ENCODE results near the gene PI4KA.
"Not testable (repeated sequence)": the region's sequence is repeated elsewhere in the genome, so short reads cannot be mapped to it uniquely, and the experiment has no call there.

Gene PI4KA

DNA sequence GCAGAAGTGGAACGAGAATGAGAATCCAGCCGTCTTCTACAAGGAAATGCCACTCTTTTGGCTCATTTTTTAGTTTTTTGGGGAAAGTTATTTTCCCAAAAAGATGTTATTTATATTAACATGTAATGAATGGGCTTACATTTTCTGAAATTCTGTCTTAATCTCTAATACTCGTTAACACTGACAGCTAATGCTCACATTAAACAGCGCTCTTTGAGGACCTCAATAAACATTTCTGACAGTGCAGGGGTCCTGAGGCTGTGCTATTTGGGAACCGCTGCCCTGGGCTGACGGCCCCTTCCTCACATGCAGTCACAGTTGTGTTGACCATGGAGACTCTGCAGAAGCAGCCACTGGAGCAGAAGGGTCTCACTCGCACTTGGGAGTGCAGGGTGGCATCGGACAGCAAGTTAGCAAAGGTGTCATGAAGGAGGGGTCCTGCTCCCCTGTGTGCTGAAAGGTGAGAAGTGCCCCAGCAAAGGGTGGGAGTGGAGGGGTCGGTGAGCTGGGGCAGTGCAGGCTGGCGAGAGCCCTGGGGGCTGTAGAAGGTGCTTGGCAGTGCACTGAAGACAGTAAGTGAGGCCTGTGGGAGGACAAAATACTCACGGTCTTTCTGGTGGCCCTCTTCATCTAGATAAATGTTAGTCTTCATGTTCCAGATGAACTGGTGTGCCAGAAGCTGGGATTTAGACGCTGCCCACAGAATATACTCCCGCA, 137.8 kb downstream of the PI4KA start (continued):
- TF ChIP-seq, protein P1, sequence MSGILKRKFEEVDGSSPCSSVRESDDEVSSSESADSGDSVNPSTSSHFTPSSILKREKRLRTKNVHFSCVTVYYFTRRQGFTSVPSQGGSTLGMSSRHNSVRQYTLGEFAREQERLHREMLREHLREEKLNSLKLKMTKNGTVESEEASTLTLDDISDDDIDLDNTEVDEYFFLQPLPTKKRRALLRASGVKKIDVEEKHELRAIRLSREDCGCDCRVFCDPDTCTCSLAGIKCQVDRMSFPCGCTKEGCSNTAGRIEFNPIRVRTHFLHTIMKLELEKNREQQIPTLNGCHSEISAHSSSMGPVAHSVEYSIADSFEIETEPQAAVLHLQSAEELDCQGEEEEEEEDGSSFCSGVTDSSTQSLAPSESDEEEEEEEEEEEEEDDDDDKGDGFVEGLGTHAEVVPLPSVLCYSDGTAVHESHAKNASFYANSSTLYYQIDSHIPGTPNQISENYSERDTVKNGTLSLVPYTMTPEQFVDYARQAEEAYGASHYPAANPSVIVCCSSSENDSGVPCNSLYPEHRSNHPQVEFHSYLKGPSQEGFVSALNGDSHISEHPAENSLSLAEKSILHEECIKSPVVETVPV (CRISPR knock-in tag; IDR thresholded peaks at IDR 0.05): no peak
- no peak for TF ChIP-seq ARNTL (CRISPR knock-in tag; IDR thresholded peaks at IDR 0.05; ENCODE audit: borderline replicate concordance, low read depth)
- no peak for TF ChIP-seq ISL1 (CRISPR knock-in tag; IDR thresholded peaks at IDR 0.05)
- TF ChIP-seq ZNF565 (CRISPR knock-in tag; conservative IDR thresholded peaks at IDR 0.05; ENCODE audit: low read depth): no peak
- no peak for TF ChIP-seq ZFP30 (CRISPR knock-in tag; IDR thresholded peaks at IDR 0.05)

- ATAC-seq: not testable (repeated sequence)
Measured at GRCh38 chr22:20718727-20719126, 139.9 kb downstream of the PI4KA start.

DNA sequence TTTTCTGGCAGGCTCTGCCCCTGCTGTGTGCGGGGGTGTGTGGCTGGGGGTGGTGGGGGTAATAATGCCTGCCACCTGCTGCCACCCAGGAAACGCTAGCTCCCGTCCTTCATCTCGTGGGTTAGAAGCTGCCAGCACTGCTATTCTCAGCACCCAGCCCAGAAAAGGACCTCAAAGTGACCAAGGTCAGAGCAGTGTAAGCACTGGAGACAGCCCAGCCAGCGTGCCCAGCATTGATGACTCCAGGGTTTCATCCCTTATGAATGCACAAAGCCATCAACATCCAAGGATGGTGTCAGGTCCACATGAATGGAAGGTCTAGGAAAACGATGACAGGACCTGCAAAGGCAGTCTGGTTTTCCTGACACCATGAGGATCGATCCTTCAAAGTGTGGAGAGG, 140.6 kb downstream of the PI4KA start:
- not testable (repeated sequence) for ATAC-seq

DNA sequence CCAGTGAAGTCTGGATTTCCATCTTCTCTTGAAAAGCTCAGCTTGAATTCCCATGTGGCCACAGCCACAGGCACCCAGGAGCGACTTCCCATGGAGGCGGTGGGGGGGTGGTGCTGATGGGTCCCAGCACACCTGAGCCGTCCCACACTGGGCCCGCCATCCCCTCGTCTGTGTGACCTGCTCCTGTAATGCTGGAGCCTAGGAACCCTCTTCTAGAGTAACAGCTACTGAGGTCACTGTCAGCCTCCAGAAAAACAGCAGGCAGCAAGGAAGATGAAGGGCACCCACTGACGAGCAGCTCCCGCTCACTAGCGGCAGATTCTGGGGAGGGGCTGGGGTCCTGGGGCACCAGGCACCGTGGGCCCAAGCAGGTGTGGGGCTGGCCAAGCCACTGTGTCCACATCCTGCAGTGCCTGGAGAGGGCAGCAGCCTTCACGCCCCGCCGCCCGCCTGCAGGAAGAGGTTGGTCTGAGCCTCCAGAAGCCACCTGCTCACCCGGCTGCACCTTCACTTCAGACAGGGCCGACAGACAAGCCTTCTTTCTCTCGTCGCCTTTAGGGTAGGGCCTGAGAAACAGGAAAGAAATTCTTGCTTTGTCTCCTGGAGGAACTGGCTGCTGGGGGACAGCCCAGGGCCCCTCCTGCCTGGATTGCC, 141.3 kb downstream of the PI4KA start:
- not testable (repeated sequence) for ATAC-seq

DNA sequence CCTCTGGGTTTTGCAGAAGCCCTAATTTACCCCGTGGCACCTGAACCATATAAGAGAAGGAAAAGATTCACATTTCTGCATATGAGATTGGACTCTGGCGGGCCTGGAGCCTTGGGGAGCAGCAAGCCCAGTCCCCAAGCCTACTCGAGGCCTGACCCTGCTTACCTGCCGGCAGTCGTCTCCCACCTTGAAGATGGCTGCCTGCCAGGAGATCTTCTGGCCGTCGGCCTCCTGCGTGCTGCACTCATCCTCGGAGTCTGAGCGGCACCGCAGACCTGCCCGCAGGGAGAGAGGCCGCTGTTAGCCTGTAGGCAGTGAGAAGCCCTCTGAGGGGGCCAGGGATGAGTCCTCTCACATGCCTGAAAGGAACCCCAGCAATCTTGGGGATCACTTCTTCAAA, 145.5 kb downstream of the PI4KA start:
- not testable (repeated sequence) for ATAC-seq

GRCh38 chr22:20709966-20710365, 148.6 kb downstream of the PI4KA start:
- not testable (repeated sequence) for ATAC-seq

DNA sequence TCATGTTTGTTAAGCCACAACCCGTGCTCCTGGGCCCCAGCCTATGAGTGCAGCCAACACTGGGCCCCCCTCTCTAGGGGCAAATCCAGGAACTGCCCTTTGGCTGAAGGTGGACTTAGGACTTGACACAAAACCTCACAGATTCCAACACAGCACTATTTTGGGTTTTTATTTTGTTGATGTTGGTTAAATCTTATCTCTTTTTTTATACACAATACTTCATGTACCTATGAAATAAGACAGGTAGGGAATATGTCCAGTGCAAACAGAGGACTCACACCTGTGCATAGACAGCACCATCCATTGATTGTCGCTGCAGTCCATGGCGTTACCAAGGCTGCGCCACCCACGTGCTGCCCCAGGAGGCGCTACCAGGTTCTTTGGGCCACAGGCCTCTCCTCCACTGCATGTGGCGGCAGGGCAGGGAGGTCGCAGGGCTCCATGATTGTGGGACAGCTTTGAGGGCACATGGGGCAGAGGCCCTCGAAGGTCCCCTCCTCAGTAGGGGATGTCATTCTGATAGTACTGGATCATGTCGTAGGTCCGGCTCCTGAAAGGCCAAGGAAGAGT, 151.0 kb downstream of the PI4KA start:
- ATAC-seq: not testable (repeated sequence)

- ATAC-seq: not testable (repeated sequence)
Measured at GRCh38 chr22:20703816-20704609, 154.6 kb downstream of the PI4KA start.

- peak; percentile 46 for ATAC-seq
Measured at GRCh38 chr22:20703414-20703806, 155.2 kb downstream of the PI4KA start.

GRCh38 chr22:20702546-20703413, 155.8 kb downstream of the PI4KA start:
- peak; percentile 84 for ATAC-seq

GRCh38 chr22:20702175-20702545, 156.5 kb downstream of the PI4KA start:
- ATAC-seq: peak; percentile 42

DNA sequence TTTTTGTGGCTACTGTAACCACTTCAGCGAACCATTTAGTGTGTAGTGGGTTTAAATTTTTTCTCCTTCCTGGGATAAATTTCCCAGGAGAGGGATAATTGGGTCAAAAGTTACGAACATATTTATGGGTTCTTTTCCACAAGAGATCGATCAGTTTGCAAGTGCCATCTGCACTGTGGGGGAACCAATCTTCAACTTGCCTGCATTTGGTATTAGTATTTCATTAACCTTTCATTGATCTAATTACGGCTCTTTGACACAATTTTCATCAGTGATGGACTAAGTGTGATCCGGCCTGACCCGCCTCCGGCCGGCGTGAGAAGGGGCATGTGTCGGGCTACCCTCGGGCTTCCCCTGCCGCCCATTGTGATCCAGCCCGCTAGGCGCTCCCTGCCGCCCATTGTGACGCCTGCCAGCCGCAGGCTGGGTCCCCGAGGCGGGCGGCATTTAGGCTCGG, 156.9 kb downstream of the PI4KA start:
- ATAC-seq: not testable (repeated sequence)

DNA sequence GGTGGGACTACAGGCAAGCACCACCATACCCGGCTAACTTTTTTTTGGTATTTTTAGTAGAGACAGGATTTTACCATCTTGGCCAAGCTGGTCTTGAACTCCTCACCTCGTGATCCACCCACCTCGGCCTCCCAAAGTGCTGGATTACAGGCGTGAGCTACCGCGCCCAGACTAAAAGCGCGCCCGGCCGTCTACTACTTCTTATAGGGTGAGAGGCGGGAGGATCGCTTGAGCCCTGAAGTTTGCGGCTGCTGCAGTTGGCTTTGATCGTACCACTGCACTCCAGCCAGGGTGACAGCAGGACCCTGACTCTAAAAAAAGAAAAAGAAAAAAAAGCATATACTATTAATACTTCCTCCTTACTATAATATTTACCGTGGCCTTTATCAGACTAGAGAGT, 158.3 kb downstream of the PI4KA start:
- not testable (repeated sequence) for ATAC-seq

- not testable (repeated sequence) for ATAC-seq
Measured at GRCh38 chr22:20699856-20700255, 158.8 kb downstream of the PI4KA start.

DNA sequence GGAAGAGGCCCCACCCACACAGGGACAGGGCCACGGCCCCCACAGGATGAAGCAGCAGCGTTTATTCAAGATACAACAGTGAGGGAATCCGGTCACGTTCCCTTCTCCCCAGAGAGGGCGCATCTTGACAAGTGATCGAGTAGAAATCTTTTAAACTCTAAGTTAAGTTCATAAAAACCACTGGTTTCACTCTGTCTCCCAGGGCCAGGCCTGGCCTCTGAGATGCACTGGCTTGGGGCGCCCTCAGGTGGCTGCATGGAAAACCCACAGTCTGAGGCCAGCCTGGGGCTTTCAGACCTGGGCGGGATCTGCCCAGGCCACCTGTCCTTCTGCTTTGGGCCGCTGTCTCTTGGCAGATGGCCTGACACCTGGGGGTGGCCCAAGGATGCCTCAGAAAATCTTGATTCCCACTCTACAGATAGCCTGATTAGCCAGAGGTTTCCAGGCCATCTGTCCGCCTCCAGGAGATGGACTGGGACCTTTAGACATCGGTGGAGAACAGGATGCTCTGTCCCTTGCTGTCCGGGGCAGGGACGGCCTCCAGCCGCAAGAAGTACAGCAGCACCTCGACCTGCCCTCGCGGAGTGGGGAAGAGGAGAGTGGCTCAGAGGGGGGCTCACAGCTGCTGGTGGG, 161.0 kb downstream of the PI4KA start:
- peak; percentile 44 for ATAC-seq

- ATAC-seq: not testable (repeated sequence)
Measured at GRCh38 chr22:20696056-20696455, 162.6 kb downstream of the PI4KA start.

DNA sequence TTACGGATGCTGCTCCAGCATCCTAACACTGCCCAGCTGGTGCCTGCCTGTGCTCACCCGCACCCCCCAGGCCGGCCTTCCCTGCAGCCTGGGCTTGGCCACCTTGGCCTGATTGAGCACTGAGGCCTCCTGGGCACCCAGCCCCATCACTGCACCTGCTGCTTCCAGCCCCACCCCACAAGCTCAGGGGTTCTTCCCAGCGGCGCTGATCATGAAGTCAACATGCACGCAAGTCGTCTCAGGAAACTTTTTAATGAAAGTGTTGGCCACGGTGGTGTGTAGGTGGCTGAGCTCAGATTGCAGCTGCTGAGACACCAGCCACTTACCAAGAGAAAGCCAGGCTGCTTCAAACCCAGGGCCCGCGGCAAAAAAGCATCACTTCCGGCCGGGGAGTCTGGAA, 163.4 kb downstream of the PI4KA start:
- ATAC-seq: not testable (repeated sequence)

DNA sequence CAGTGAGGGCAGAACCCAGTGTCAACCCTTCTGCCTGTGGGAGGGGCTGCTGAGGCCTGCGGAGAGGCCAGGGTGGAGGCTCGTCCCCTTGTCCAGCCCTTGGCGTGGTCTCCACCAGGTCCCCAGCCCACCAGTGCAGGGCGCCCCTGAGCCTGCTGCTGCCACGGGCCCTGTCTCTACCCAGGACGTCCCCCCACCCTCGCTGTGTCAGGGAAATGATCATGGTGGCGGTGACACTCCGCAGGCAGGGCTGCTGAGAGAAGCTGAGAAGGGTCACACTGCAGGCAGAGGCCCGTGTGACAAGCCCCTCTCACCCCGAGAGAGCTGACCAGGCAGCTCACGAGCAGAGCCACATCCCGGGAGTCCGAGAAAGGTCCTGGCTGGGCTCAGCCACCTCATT, 164.4 kb downstream of the PI4KA start:
- ATAC-seq: not testable (repeated sequence)

Measured in SK-N-SH treated with all-trans-retinoic acid at 6 μM for 48 hours (cell line).